Measurements from ENCODE around the gene CEP97. TPM values are rescaled to one million over a fixed set of nuclear protein-coding genes. Genes with fewer than 3 reads are reported as not detected.

The CEP97 gene
- total RNA-seq, 1 donor from 2014 or later, result 4.6 TPM

DNA sequence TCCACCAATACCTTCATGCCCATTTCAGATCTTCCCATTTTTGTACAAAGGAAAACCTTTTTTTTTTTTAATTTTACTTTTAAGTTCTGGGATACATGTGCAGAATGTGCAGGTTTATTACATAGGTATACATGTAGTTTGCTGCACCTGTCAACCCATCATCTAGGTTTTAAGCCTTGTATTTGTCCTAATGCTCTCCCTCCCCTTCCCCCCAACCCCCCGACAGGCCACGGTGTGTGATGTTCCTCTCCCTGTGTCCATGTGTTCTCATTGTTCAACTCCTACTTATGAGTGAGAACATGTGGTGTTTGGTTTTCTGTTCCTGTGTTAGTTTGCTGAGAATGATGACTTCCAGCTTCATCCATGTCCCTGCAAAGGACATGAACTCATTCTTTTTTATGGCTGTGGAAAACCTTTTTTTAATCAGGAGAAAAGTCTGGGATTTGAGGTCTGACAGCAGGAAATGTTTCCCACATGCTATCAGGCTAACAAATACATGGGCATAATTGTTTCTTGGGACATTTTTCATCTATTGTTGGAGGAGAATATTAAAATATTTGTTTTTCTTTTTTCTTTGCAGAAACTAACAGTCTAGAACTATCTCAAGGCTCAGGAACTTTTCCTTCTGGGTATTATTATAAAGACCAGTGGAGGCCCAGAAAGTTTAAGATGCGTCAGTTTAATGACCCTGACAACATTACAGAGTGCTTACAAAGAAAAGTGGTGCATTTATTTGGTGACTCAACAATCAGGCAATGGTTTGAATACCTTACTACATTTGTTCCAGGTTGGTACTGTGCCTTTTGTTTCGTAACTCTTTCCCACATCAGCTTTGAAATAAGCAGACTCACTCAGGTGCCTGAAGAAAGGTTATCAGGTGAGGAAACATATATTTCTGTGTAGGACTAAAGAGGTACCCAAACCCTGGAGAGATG, 92.1 kb downstream of the CEP97 start:
- ATAC-seq, result peak; percentile 76

DNA sequence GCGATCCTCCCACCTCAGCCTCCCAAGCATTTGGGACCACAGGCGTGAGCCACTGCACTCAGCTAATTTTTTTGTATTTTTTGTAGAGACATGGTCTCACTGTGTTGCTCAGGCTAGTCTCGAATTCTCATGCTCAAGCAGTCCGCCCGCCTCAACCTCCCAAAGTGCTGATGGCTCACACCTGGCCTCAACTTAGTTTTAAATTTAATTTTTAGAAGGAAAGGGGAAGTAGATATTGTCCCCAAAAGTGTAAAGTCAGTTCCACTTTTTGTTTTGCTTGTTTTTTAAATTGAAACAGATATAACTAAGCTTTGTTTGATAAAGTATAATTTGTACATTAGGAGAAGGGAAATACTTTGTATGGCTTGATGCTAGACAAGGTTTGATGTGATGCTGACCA, 93.6 kb downstream of the CEP97 start:
- no peak for ATAC-seq

DNA sequence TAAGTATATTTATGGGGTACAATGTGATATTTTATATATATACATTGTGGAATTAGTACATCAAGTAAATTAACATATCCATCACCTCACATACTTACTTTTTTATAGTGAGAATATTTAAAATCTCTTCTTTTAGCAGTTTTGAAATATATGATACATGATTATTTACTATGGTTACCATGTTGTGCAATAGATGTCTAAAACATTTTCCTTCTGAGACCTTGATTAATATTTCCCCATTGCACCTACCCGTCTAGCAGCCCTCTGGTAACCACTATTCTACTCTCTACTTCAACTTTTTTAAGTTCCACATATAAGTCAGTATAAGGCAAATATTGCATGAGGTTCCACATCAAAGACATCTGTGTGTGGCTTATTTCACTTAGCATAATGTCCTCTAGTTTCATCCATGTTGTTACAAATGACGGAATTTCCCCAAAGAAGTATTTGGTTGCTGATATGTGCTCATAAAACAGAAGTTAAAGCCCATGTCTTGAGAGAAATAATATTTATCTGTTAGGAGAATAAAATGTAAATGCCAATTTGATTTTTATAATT, 95.3 kb downstream of the CEP97 start:
- no peak for ATAC-seq

Other genes with a start within 250 kb of the CEP97 start
- gene SENP7, start 211.4 kb upstream of the CEP97 start, total RNA-seq, result 7.4 TPM
- gene TRMT10C, start 162.7 kb upstream of the CEP97 start, total RNA-seq, result 14.6 TPM
- 94.5 TPM for gene PCNP, start 150.4 kb upstream of the CEP97 start, total RNA-seq
- gene ZBTB11, start 47.5 kb upstream of the CEP97 start, total RNA-seq, result 10.0 TPM
- 942 TPM for gene RPL24, start 37.9 kb upstream of the CEP97 start, total RNA-seq
- gene NXPE3, start 54.6 kb downstream of the CEP97 start, total RNA-seq, result 1.8 TPM
- gene NFKBIZ, start 124.9 kb downstream of the CEP97 start, total RNA-seq, result 56.3 TPM